ENCODE results near the gene DSE.
A peak's percentile ranks its signal among the peaks of the same experiment; 100 is the strongest.

The DSE gene

GRCh38 chr6:116446399-116446798, 75.7 kb downstream of the DSE start:
- DNase-seq, result peak in 2 of 3 donors; percentile 78 to 88
- Histone ChIP-seq H3K9me3 (ENCODE audit: control extremely low read depth in 1 of 5, control insufficient read depth in 4 of 5, insufficient read depth in 2 of 5, low read depth in 1 of 5, low read length in 4 of 5) (no peaks in the 10 kb centered on the region), H3K4me1 (ENCODE audit: control extremely low read depth in 1 of 4, control insufficient read depth in 4 of 4, insufficient read depth in 4 of 4, low read length in 3 of 4) (peaks cover 24 to 64% (median 37%) of the 10 kb centered on the region in 4 experiments), H3K27ac (ENCODE audit: insufficient read depth in 1 of 2, low read depth in 1 of 2, low read length in 2 of 2, poor library complexity in 1 of 2, severe bottlenecking in 2 of 2) (no peak overlapping the region), H3K36me3 (ENCODE audit: control insufficient read depth in 4 of 4, insufficient read depth in 4 of 4, low read length in 3 of 4) (no peaks in the 10 kb centered on the region), H3K27me3 (replicated peaks in 2 of 5; ENCODE audit: control insufficient read depth in 4 of 5, insufficient read depth in 5 of 5, low read length in 4 of 5) (no peaks in the 10 kb centered on the region), H3K4me3 (ENCODE audit: control insufficient read depth in 1 of 7, extremely low read depth in 1 of 7, insufficient read depth in 4 of 7, low read depth in 2 of 7, low read length in 6 of 7) (no peak overlapping the region)
- CTCF ChIA-PET, result interaction anchor here (0.7 to 4.4 kb wide), 10 partner anchors 9 to 178 kb away, joined by 3 to 30 read pairs (median 6); no protein-coding TSS in a partner anchor
- no CpG with 5 or more reads among the region's 1 CpG for WGBS (ENCODE audit: insufficient coverage)
- POLR2A ChIA-PET, result no interaction called here

GRCh38 chr6:116447052-116447451, 76.3 kb downstream of the DSE start:
- Histone ChIP-seq H3K27ac (ENCODE audit: insufficient read depth in 1 of 2, low read depth in 1 of 2, low read length in 2 of 2, poor library complexity in 1 of 2, severe bottlenecking in 2 of 2) (no peak overlapping the region), H3K36me3 (ENCODE audit: control insufficient read depth in 4 of 4, insufficient read depth in 4 of 4, low read length in 3 of 4) (no peaks in the 10 kb centered on the region), H3K4me3 (ENCODE audit: control insufficient read depth in 1 of 7, extremely low read depth in 1 of 7, insufficient read depth in 4 of 7, low read depth in 2 of 7, low read length in 6 of 7) (peak overlapping the region in 1 of 7 experiments; percentile 0), H3K4me1 (ENCODE audit: control extremely low read depth in 1 of 4, control insufficient read depth in 4 of 4, insufficient read depth in 4 of 4, low read length in 3 of 4) (peaks cover 30 to 71% (median 43%) of the 10 kb centered on the region in 4 experiments), H3K27me3 (replicated peaks in 2 of 5; ENCODE audit: control insufficient read depth in 4 of 5, insufficient read depth in 5 of 5, low read length in 4 of 5) (no peaks in the 10 kb centered on the region), H3K9me3 (ENCODE audit: control extremely low read depth in 1 of 5, control insufficient read depth in 4 of 5, insufficient read depth in 2 of 5, low read depth in 1 of 5, low read length in 4 of 5) (no peaks in the 10 kb centered on the region)
- no peak for DNase-seq
- WGBS (ENCODE audit: insufficient coverage), result no CpG with 5 or more reads among the region's 3 CpGs
- ChIA-PET POLR2A (no interaction called here), CTCF (interaction anchor here (0.9 to 4.4 kb wide), 10 partner anchors 10 to 179 kb away, joined by 3 to 30 read pairs (median 6); no protein-coding TSS in a partner anchor)

GRCh38 chr6:116447496-116448011, 76.8 kb downstream of the DSE start:
- ChIA-PET CTCF (interaction anchor here (0.9 to 4.4 kb wide), 4 partner anchors 68 to 179 kb away, joined by 3 to 18 read pairs (median 4); no protein-coding TSS in a partner anchor), POLR2A (no interaction called here)
- Histone ChIP-seq H3K4me1 (ENCODE audit: control extremely low read depth in 1 of 4, control insufficient read depth in 4 of 4, insufficient read depth in 4 of 4, low read length in 3 of 4) (peaks cover 30 to 73% (median 43%) of the 10 kb centered on the region in 4 experiments), H3K27me3 (replicated peaks in 2 of 5; ENCODE audit: control insufficient read depth in 4 of 5, insufficient read depth in 5 of 5, low read length in 4 of 5) (no peaks in the 10 kb centered on the region), H3K9me3 (ENCODE audit: control extremely low read depth in 1 of 5, control insufficient read depth in 4 of 5, insufficient read depth in 2 of 5, low read depth in 1 of 5, low read length in 4 of 5) (no peaks in the 10 kb centered on the region), H3K36me3 (ENCODE audit: control insufficient read depth in 4 of 4, insufficient read depth in 4 of 4, low read length in 3 of 4) (no peaks in the 10 kb centered on the region), H3K4me3 (ENCODE audit: control insufficient read depth in 1 of 7, extremely low read depth in 1 of 7, insufficient read depth in 4 of 7, low read depth in 2 of 7, low read length in 6 of 7) (no peak overlapping the region), H3K27ac (ENCODE audit: insufficient read depth in 1 of 2, low read depth in 1 of 2, low read length in 2 of 2, poor library complexity in 1 of 2, severe bottlenecking in 2 of 2) (no peak overlapping the region)
- 0% methylated on average over 2 of the region's 2 CpGs for WGBS (ENCODE audit: insufficient coverage)
- DNase-seq, result peak in 2 of 3 donors; percentile 71 to 75

- Histone ChIP-seq H3K9me3 (ENCODE audit: control extremely low read depth in 1 of 5, control insufficient read depth in 4 of 5, insufficient read depth in 2 of 5, low read depth in 1 of 5, low read length in 4 of 5) (no peaks in the 10 kb centered on the region), H3K27me3 (replicated peaks in 2 of 5; ENCODE audit: control insufficient read depth in 4 of 5, insufficient read depth in 5 of 5, low read length in 4 of 5) (no peaks in the 10 kb centered on the region), H3K27ac (ENCODE audit: insufficient read depth in 1 of 2, low read depth in 1 of 2, low read length in 2 of 2, poor library complexity in 1 of 2, severe bottlenecking in 2 of 2) (no peak overlapping the region), H3K36me3 (ENCODE audit: control insufficient read depth in 4 of 4, insufficient read depth in 4 of 4, low read length in 3 of 4) (no peaks in the 10 kb centered on the region), H3K4me1 (ENCODE audit: control extremely low read depth in 1 of 4, control insufficient read depth in 4 of 4, insufficient read depth in 4 of 4, low read length in 3 of 4) (peaks cover 30 to 66% (median 40%) of the 10 kb centered on the region in 4 experiments), H3K4me3 (ENCODE audit: control insufficient read depth in 1 of 7, extremely low read depth in 1 of 7, insufficient read depth in 4 of 7, low read depth in 2 of 7, low read length in 6 of 7) (no peak overlapping the region)
- peak in 2 of 3 donors; percentile 51 to 65 for DNase-seq
- no CpG with 5 or more reads among the region's 1 CpG for WGBS (ENCODE audit: insufficient coverage)
- ChIA-PET CTCF (interaction anchor here (1.4 to 1.8 kb wide), 4 partner anchors 13 to 161 kb away, joined by 3 to 7 read pairs (median 5); no protein-coding TSS in a partner anchor), POLR2A (no interaction called here)
Observed at GRCh38 chr6:116449565-116449964, 78.8 kb downstream of the DSE start.

GRCh38 chr6:116450185-116450710, 79.5 kb downstream of the DSE start:
- ChIA-PET CTCF (interaction anchor here (1.1 to 1.8 kb wide), 5 partner anchors 10 to 162 kb away, joined by 3 to 7 read pairs (median 5); no protein-coding TSS in a partner anchor), POLR2A (interaction anchor here (0.6 kb wide), 1 partner anchor 40 kb away, joined by 3 read pairs; no protein-coding TSS in a partner anchor)
- Histone ChIP-seq H3K4me1 (ENCODE audit: control extremely low read depth in 1 of 4, control insufficient read depth in 4 of 4, insufficient read depth in 4 of 4, low read length in 3 of 4) (peaks cover 30 to 60% (median 38%) of the 10 kb centered on the region in 4 experiments), H3K9me3 (ENCODE audit: control extremely low read depth in 1 of 5, control insufficient read depth in 4 of 5, insufficient read depth in 2 of 5, low read depth in 1 of 5, low read length in 4 of 5) (no peaks in the 10 kb centered on the region), H3K27ac (ENCODE audit: insufficient read depth in 1 of 2, low read depth in 1 of 2, low read length in 2 of 2, poor library complexity in 1 of 2, severe bottlenecking in 2 of 2) (no peak overlapping the region), H3K4me3 (ENCODE audit: control insufficient read depth in 1 of 7, extremely low read depth in 1 of 7, insufficient read depth in 4 of 7, low read depth in 2 of 7, low read length in 6 of 7) (no peak overlapping the region), H3K27me3 (replicated peaks in 2 of 5; ENCODE audit: control insufficient read depth in 4 of 5, insufficient read depth in 5 of 5, low read length in 4 of 5) (no peaks in the 10 kb centered on the region), H3K36me3 (ENCODE audit: control insufficient read depth in 4 of 4, insufficient read depth in 4 of 4, low read length in 3 of 4) (no peaks in the 10 kb centered on the region)
- WGBS (ENCODE audit: insufficient coverage), result no CpG with 5 or more reads among the region's 1 CpG
- DNase-seq, result no peak

GRCh38 chr6:116450769-116451740, 80.3 kb downstream of the DSE start:
- ChIA-PET CTCF (interaction anchor here (1.0 to 1.8 kb wide), 6 partner anchors 9 to 163 kb away, joined by 4 to 7 read pairs (median 6); no protein-coding TSS in a partner anchor), POLR2A (interaction anchor here (0.6 kb wide), 2 partner anchors 28 to 39 kb away, joined by 3 read pairs; no protein-coding TSS in a partner anchor)

More at GRCh38 chr6:116450769-116451740, 80.3 kb downstream of the DSE start:
- H3K9me3 ChIP-seq (ENCODE audit: control extremely low read depth in 1 of 5, control insufficient read depth in 4 of 5, insufficient read depth in 2 of 5, low read depth in 1 of 5, low read length in 4 of 5), result no peaks in the 10 kb centered on the region
- no peak overlapping the region for H3K27ac ChIP-seq (ENCODE audit: insufficient read depth in 1 of 2, low read depth in 1 of 2, low read length in 2 of 2, poor library complexity in 1 of 2, severe bottlenecking in 2 of 2)
- peak overlapping the region in 1 of 7 experiments; percentile 16 for H3K4me3 ChIP-seq (ENCODE audit: control insufficient read depth in 1 of 7, extremely low read depth in 1 of 7, insufficient read depth in 4 of 7, low read depth in 2 of 7, low read length in 6 of 7)
- H3K36me3 ChIP-seq (ENCODE audit: control insufficient read depth in 4 of 4, insufficient read depth in 4 of 4, low read length in 3 of 4), result no peaks in the 10 kb centered on the region
- no peaks in the 10 kb centered on the region for H3K27me3 ChIP-seq (replicated peaks in 2 of 5; ENCODE audit: control insufficient read depth in 4 of 5, insufficient read depth in 5 of 5, low read length in 4 of 5)
- peak; percentile 66 to 97 (median 93) for DNase-seq
- H3K4me1 ChIP-seq (ENCODE audit: control extremely low read depth in 1 of 4, control insufficient read depth in 4 of 4, insufficient read depth in 4 of 4, low read length in 3 of 4), result peaks cover 29 to 58% (median 37%) of the 10 kb centered on the region in 4 experiments
- WGBS (ENCODE audit: insufficient coverage), result 52% methylated on average over 5 of the region's 9 CpGs

Measured in common myeloid progenitor, CD34-positive (primary cell).